ENCODE measurements around the gene CFAP58.

Gene CFAP58

GRCh38 chr10:104322416-104322782 lies 31.2 kb upstream of the CFAP58 start:
- DNase-seq (ENCODE audit: low spot score), result no peak

- no peak for DNase-seq (ENCODE audit: low spot score)
Observed at GRCh38 chr10:104323085-104323484, 30.5 kb upstream of the CFAP58 start.

GRCh38 chr10:104323760-104324201 lies 29.9 kb upstream of the CFAP58 start:
- no peak for DNase-seq (ENCODE audit: low spot score)

GRCh38 chr10:104324221-104324686 lies 29.4 kb upstream of the CFAP58 start:
- no peak for DNase-seq (ENCODE audit: low spot score)

- DNase-seq (ENCODE audit: low spot score), result no peak
Observed at GRCh38 chr10:104324931-104325330, 28.7 kb upstream of the CFAP58 start.

- no peak for DNase-seq (ENCODE audit: low spot score)
Observed at GRCh38 chr10:104325436-104326435, 27.9 kb upstream of the CFAP58 start.

- DNase-seq (ENCODE audit: low spot score), result no peak
Observed at GRCh38 chr10:104326991-104327610, 26.5 kb upstream of the CFAP58 start.

GRCh38 chr10:104327745-104328645 lies 25.6 kb upstream of the CFAP58 start:
- peak; percentile 75 for DNase-seq (ENCODE audit: low spot score)

- no peak for DNase-seq (ENCODE audit: low spot score)
Observed at GRCh38 chr10:104328646-104328895, 25.1 kb upstream of the CFAP58 start.

GRCh38 chr10:104328896-104329710 lies 24.5 kb upstream of the CFAP58 start:
- DNase-seq (ENCODE audit: low spot score), result peak; percentile 60

GRCh38 chr10:104329735-104330134 lies 23.9 kb upstream of the CFAP58 start:
- DNase-seq (ENCODE audit: low spot score), result peak; percentile 71

GRCh38 chr10:104330168-104331110 lies 23.2 kb upstream of the CFAP58 start:
- DNase-seq (ENCODE audit: low spot score), result no peak

- no peak for DNase-seq (ENCODE audit: low spot score)
Observed at GRCh38 chr10:104331208-104331838, 22.3 kb upstream of the CFAP58 start.

- DNase-seq (ENCODE audit: low spot score), result no peak
Observed at GRCh38 chr10:104332243-104333031, 21.2 kb upstream of the CFAP58 start.

GRCh38 chr10:104333032-104333727 lies 20.5 kb upstream of the CFAP58 start:
- DNase-seq (ENCODE audit: low spot score), result no peak

- no peak for DNase-seq (ENCODE audit: low spot score)
Observed at GRCh38 chr10:104333728-104334373, 19.8 kb upstream of the CFAP58 start.

GRCh38 chr10:104334561-104334960 lies 19.1 kb upstream of the CFAP58 start:
- no peak for DNase-seq (ENCODE audit: low spot score)
